HFFc6 (cell line): ENCODE data around the gene SPIB. TPM values are rescaled to one million over a fixed set of nuclear protein-coding genes. Genes with fewer than 3 reads are reported as not detected.

Experiments used
- DNase-seq: peaks from one replicate; pipeline ENCODE4 v3.0.0-alpha.2; 2018
- H3K27ac Mint-ChIP-seq: 2 replicates; pipeline ENCODE4 v1.8.0; 2020; ENCODE audit warnings: mild to moderate bottlenecking, mixed read lengths
- H3K27me3 Mint-ChIP-seq: 2 replicates; pipeline ENCODE4 v1.8.0; 2021; ENCODE audit warnings: mild to moderate bottlenecking, moderate library complexity, mixed read lengths; ENCODE audit not compliant: insufficient read depth
- H3K36me3 Mint-ChIP-seq: 2 replicates; pipeline ENCODE4 v1.8.0; 2021; ENCODE audit warnings: low read depth, mixed read lengths
- H3K4me1 Mint-ChIP-seq: 2 replicates; pipeline ENCODE4 v1.8.0; 2020; ENCODE audit warnings: low read depth, mixed read lengths
- H3K4me3 Mint-ChIP-seq: 2 replicates; pipeline ENCODE4 v1.8.0; 2020; ENCODE audit warnings: mild to moderate bottlenecking, moderate library complexity, mixed read lengths
- H3K9me3 Mint-ChIP-seq: 2 replicates; pipeline ENCODE4 v1.8.0; 2020; ENCODE audit warnings: mild to moderate bottlenecking, mixed read lengths
- CTCF ChIP-seq: fragments of 200-600 bp; sonication (generic); IDR thresholded peaks from 2 replicates; pipeline ENCODE4 v1.5.0; 2021; ENCODE audit warnings: antibody characterized with exemption, mild to moderate bottlenecking
- total RNA-seq, 6 experiments: library from RNA; stranded (reverse); fragmentation: NEBNext Ultra II Directional; extraction: Animal tissue kit (Norgen Biotek cat#: 25700); gene quantifications; 2 replicates in 1 of 6; 3 replicates in 5 of 6; pipeline ENCODE4 v1.2.3, GENCODE V29; 2021

Gene SPIB
- total RNA-seq, 6 experiments from 2014 or later = not detected

- H3K27me3 Mint-ChIP-seq = peaks cover 13% of the 10 kb centered on the region
- no peak overlapping the region for H3K27ac Mint-ChIP-seq
Measured at GRCh38 chr19:50451223-50451534, 32.4 kb downstream of the SPIB start.

DNA sequence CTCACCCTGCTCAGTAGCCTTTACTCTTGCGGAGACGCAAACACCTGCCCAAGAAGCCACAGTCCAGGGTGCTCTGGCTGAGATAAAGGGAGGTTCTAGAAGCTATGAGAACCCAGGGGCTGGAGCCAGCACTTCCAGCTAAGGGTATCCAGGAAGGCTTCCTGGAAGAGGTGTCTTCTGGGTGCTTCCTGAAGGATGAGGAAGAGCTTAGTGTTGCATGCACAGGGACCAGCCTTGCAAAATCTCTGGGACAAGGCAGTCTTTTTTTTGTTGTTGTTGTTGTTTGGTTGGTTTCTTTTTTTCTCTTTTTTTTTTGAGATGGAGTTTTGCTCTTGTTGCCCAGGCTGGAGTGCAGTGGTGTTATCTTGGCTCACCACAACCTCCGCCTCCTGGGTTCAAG, 34.5 kb downstream of the SPIB start:
- H3K4me3 Mint-ChIP-seq = no peak overlapping the region
- peaks cover under 1% of the 10 kb centered on the region for H3K9me3 Mint-ChIP-seq
- H3K36me3 Mint-ChIP-seq = no peaks in the 10 kb centered on the region
- no peak for DNase-seq
- TF ChIP-seq CTCF = no peak
- H3K4me1 Mint-ChIP-seq = no peaks in the 10 kb centered on the region
- no peak overlapping the region for H3K27ac Mint-ChIP-seq
- peaks cover 25% of the 10 kb centered on the region for H3K27me3 Mint-ChIP-seq

More at GRCh38 chr19:50451223-50451534, 32.4 kb downstream of the SPIB start:
- Mint-ChIP-seq H3K4me1 (no peaks in the 10 kb centered on the region), H3K9me3 (peaks cover 4% of the 10 kb centered on the region; the same call in 1 of the 2 replicates), H3K4me3 (no peak overlapping the region), H3K36me3 (no peaks in the 10 kb centered on the region)
- DNase-seq = no peak
- TF ChIP-seq CTCF = no peak

DNA sequence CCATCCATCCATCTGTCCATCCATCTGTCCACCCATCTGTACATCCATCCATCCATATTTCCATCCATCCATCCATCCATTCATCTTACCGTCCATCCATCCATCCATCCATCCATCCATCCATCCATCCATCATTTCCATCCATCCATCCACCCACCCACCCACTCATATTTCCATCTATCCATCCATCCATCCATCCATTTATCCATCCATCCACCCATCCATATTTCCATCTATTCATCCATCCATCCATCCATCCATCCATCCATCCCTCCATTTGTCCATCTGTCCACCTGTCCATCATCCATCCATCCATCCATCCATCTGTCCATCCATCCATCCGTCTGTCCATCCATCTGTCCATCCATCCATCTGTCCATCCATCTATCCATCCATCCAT, 37.3 kb downstream of the SPIB start:
- H3K4me3 Mint-ChIP-seq = no peak overlapping the region
- H3K36me3 Mint-ChIP-seq = no peaks in the 10 kb centered on the region
- DNase-seq = no peak
- no peak overlapping the region for H3K27ac Mint-ChIP-seq
- H3K27me3 Mint-ChIP-seq = peaks cover 25% of the 10 kb centered on the region
- H3K4me1 Mint-ChIP-seq = peaks cover 11% of the 10 kb centered on the region
- H3K9me3 Mint-ChIP-seq = no peaks in the 10 kb centered on the region; the same call in 1 of the 2 replicates
- no peak for TF ChIP-seq CTCF

DNA sequence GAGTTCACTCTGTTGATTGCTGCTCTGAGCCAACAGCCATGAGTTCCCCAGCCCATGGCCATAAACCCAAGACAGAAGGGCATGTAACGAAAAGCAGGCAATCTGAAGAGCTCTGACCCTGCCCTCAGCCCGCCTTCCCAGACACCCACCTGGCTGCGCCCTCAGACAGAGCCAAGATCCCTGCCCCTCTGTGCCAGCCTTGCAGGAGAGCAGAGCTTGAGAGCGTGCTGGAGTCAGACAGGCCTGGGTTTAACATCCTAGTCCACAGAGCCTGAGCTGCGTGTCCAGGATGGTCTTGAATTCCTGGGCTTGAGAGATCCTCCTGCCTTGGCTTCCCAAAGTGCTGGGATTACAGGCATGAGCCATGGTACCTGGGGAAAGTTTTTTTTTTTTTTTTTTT, 38.6 kb downstream of the SPIB start:
- no peak for DNase-seq
- H3K4me3 Mint-ChIP-seq = no peak overlapping the region
- no peak overlapping the region for H3K27ac Mint-ChIP-seq
- peaks cover 22% of the 10 kb centered on the region for H3K27me3 Mint-ChIP-seq
- H3K9me3 Mint-ChIP-seq = no peaks in the 10 kb centered on the region; the same call in 1 of the 2 replicates
- no peak for TF ChIP-seq CTCF
- H3K36me3 Mint-ChIP-seq = no peaks in the 10 kb centered on the region
- H3K4me1 Mint-ChIP-seq = peaks cover 16% of the 10 kb centered on the region

DNA sequence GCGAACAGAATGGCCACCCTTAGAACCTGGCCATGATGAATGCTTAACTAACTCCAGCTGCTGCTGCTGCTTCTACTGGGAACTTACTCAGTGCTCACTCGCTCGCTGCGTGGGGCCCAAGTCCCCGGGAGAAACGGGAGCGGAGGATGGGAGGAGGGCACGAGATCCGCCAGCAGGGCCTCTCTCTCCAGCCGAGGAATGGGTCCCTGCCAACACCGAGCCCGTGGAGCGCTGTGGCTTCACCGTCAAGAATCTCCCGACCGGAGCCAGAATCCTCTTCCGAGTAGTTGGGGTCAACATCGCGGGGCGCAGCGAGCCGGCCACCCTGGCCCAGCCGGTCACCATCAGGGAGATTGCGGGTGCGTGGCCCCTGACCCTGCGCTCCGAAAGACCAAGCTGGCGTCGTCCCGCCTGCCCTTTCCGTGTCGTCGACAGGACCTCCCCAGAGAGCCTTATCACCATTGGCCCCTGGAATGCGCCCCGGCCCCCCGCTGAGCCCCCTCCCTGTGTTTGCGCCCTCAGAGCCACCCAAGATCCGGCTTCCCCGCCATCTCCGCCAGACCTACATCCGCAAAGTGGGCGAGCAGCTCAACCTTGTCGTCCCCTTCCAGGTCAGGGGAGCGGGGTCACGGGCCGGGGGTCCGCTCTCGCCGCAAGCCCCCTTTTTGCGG, 39.8 kb downstream of the SPIB start:
- no peak for TF ChIP-seq CTCF
- DNase-seq = no peak
- H3K4me3 Mint-ChIP-seq = no peak overlapping the region
- H3K4me1 Mint-ChIP-seq = peaks cover 16% of the 10 kb centered on the region
- H3K27ac Mint-ChIP-seq = no peak overlapping the region
- H3K36me3 Mint-ChIP-seq = no peaks in the 10 kb centered on the region
- H3K27me3 Mint-ChIP-seq = peaks cover 18% of the 10 kb centered on the region
- no peaks in the 10 kb centered on the region; the same call in 1 of the 2 replicates for H3K9me3 Mint-ChIP-seq

- Mint-ChIP-seq H3K27ac (no peak overlapping the region), H3K36me3 (no peaks in the 10 kb centered on the region), H3K9me3 (no peaks in the 10 kb centered on the region; the same call in 1 of the 2 replicates), H3K4me1 (peaks cover 16% of the 10 kb centered on the region), H3K4me3 (no peak overlapping the region), H3K27me3 (peaks cover 18% of the 10 kb centered on the region)
- DNase-seq = no peak
- TF ChIP-seq CTCF = no peak
Measured at GRCh38 chr19:50459067-50459456, 40.3 kb downstream of the SPIB start.
